ENCODE measurements around the gene ZNF487. TPM values are rescaled to one million over a fixed set of nuclear protein-coding genes. Genes with fewer than 3 reads are reported as not detected.
"Not testable (repeated sequence)": the region's sequence is repeated elsewhere in the genome, so short reads cannot be mapped to it uniquely, and the experiment has no call there.

Gene ZNF487
- total RNA-seq, 1 experiment from 2014 or later = 4.9 TPM

GRCh38 chr10:43444323-43444722 lies 7.4 kb downstream of the ZNF487 start:
- H3K27me3 ChIP-seq (ENCODE audit: control insufficient read depth, insufficient read depth, low read length) = no peaks in the 10 kb centered on the region
- no peak for DNase-seq
- H3K36me3 ChIP-seq (replicated peaks; ENCODE audit: control insufficient read depth, insufficient read depth, low read length) = no peaks in the 10 kb centered on the region
- H3K4me3 ChIP-seq (ENCODE audit: insufficient read depth, low read depth, low read length) = no peak overlapping the region

- Histone ChIP-seq H3K27me3 (ENCODE audit: control insufficient read depth, insufficient read depth, low read length) (no peaks in the 10 kb centered on the region), H3K36me3 (replicated peaks; ENCODE audit: control insufficient read depth, insufficient read depth, low read length) (no peaks in the 10 kb centered on the region), H3K4me3 (ENCODE audit: insufficient read depth, low read depth, low read length) (no peak overlapping the region)
- no peak for DNase-seq
Measured at GRCh38 chr10:43444897-43445466, 8.1 kb downstream of the ZNF487 start.

GRCh38 chr10:43446219-43447017 lies 9.5 kb downstream of the ZNF487 start:
- DNase-seq; H3K36me3 ChIP-seq (replicated peaks; ENCODE audit: control insufficient read depth, insufficient read depth, low read length); H3K27me3 ChIP-seq (ENCODE audit: control insufficient read depth, insufficient read depth, low read length); H3K4me3 ChIP-seq (ENCODE audit: insufficient read depth, low read depth, low read length): not testable (repeated sequence)

- Histone ChIP-seq H3K4me3 (ENCODE audit: insufficient read depth, low read depth, low read length) (no peak overlapping the region), H3K27me3 (ENCODE audit: control insufficient read depth, insufficient read depth, low read length) (no peaks in the 10 kb centered on the region), H3K36me3 (replicated peaks; ENCODE audit: control insufficient read depth, insufficient read depth, low read length) (no peaks in the 10 kb centered on the region)
- DNase-seq = no peak
Measured at GRCh38 chr10:43448742-43449141, 11.8 kb downstream of the ZNF487 start.

- Histone ChIP-seq H3K4me3 (ENCODE audit: insufficient read depth, low read depth, low read length) (no peak overlapping the region), H3K36me3 (replicated peaks; ENCODE audit: control insufficient read depth, insufficient read depth, low read length) (no peaks in the 10 kb centered on the region), H3K27me3 (ENCODE audit: control insufficient read depth, insufficient read depth, low read length) (no peaks in the 10 kb centered on the region)
- no peak for DNase-seq
Measured at GRCh38 chr10:43452356-43452914, 15.5 kb downstream of the ZNF487 start.

- Histone ChIP-seq H3K27me3 (ENCODE audit: control insufficient read depth, insufficient read depth, low read length) (no peaks in the 10 kb centered on the region), H3K4me3 (ENCODE audit: insufficient read depth, low read depth, low read length) (no peak overlapping the region), H3K36me3 (replicated peaks; ENCODE audit: control insufficient read depth, insufficient read depth, low read length) (no peaks in the 10 kb centered on the region)
- DNase-seq = no peak
Measured at GRCh38 chr10:43453266-43453831, 16.4 kb downstream of the ZNF487 start.

- not testable (repeated sequence) for H3K36me3 ChIP-seq (replicated peaks; ENCODE audit: control insufficient read depth, insufficient read depth, low read length); H3K27me3 ChIP-seq (ENCODE audit: control insufficient read depth, insufficient read depth, low read length); H3K4me3 ChIP-seq (ENCODE audit: insufficient read depth, low read depth, low read length); DNase-seq
Measured at GRCh38 chr10:43454025-43454424, 17.1 kb downstream of the ZNF487 start.

- not testable (repeated sequence) for H3K4me3 ChIP-seq (ENCODE audit: insufficient read depth, low read depth, low read length); H3K27me3 ChIP-seq (ENCODE audit: control insufficient read depth, insufficient read depth, low read length); H3K36me3 ChIP-seq (replicated peaks; ENCODE audit: control insufficient read depth, insufficient read depth, low read length); DNase-seq
Measured at GRCh38 chr10:43456561-43456960, 19.6 kb downstream of the ZNF487 start.

- Histone ChIP-seq H3K36me3 (replicated peaks; ENCODE audit: control insufficient read depth, insufficient read depth, low read length) (no peaks in the 10 kb centered on the region), H3K4me3 (ENCODE audit: insufficient read depth, low read depth, low read length) (no peak overlapping the region), H3K27me3 (ENCODE audit: control insufficient read depth, insufficient read depth, low read length) (no peaks in the 10 kb centered on the region)
- peak; percentile 41 for DNase-seq
Measured at GRCh38 chr10:43458227-43458626, 21.3 kb downstream of the ZNF487 start.

- Histone ChIP-seq H3K4me3 (ENCODE audit: insufficient read depth, low read depth, low read length) (no peak overlapping the region), H3K36me3 (replicated peaks; ENCODE audit: control insufficient read depth, insufficient read depth, low read length) (no peaks in the 10 kb centered on the region), H3K27me3 (ENCODE audit: control insufficient read depth, insufficient read depth, low read length) (no peaks in the 10 kb centered on the region)
- DNase-seq = peak; percentile 71
Measured at GRCh38 chr10:43461950-43462349, 25.0 kb downstream of the ZNF487 start.

GRCh38 chr10:43465086-43465735 lies 28.3 kb downstream of the ZNF487 start:
- H3K27me3 ChIP-seq (ENCODE audit: control insufficient read depth, insufficient read depth, low read length); DNase-seq; H3K4me3 ChIP-seq (ENCODE audit: insufficient read depth, low read depth, low read length); H3K36me3 ChIP-seq (replicated peaks; ENCODE audit: control insufficient read depth, insufficient read depth, low read length): not testable (repeated sequence)

- not testable (repeated sequence) for DNase-seq; H3K4me3 ChIP-seq (ENCODE audit: insufficient read depth, low read depth, low read length)
Measured at GRCh38 chr10:43465736-43466120, 28.8 kb downstream of the ZNF487 start.

GRCh38 chr10:43471146-43471545 lies 34.2 kb downstream of the ZNF487 start:
- H3K4me3 ChIP-seq (ENCODE audit: insufficient read depth, low read depth, low read length) = no peak overlapping the region
- DNase-seq = no peak
- no peaks in the 10 kb centered on the region for H3K27me3 ChIP-seq (ENCODE audit: control insufficient read depth, insufficient read depth, low read length)
- H3K36me3 ChIP-seq (replicated peaks; ENCODE audit: control insufficient read depth, insufficient read depth, low read length) = no peaks in the 10 kb centered on the region

More at GRCh38 chr10:43465736-43466120, 28.8 kb downstream of the ZNF487 start:
- not testable (repeated sequence) for H3K27me3 ChIP-seq (ENCODE audit: control insufficient read depth, insufficient read depth, low read length); H3K36me3 ChIP-seq (replicated peaks; ENCODE audit: control insufficient read depth, insufficient read depth, low read length)

- no peak for DNase-seq
- Histone ChIP-seq H3K36me3 (replicated peaks; ENCODE audit: control insufficient read depth, insufficient read depth, low read length) (no peaks in the 10 kb centered on the region), H3K4me3 (ENCODE audit: insufficient read depth, low read depth, low read length) (no peak overlapping the region), H3K27me3 (ENCODE audit: control insufficient read depth, insufficient read depth, low read length) (no peaks in the 10 kb centered on the region)
Measured at GRCh38 chr10:43471935-43472720, 35.2 kb downstream of the ZNF487 start.

Data from H7 (cell line).